ENCODE measurements around the gene ASIC4. TPM values are rescaled to one million over a fixed set of nuclear protein-coding genes. Genes with fewer than 3 reads are reported as not detected.

ASIC4 gene
- total and polyA plus RNA-seq, 9 of the 15 experiments (the other 6 are each of a cell fraction or from before 2014, with no cell fraction given) = 0.07 to 19.2 (median 4.8) TPM

GRCh38 chr2:219543596-219544358 lies 29.5 kb downstream of the ASIC4 start, which contains the start of the genes CHPF and TMEM198 (continued):
- TF ChIP-seq CXXC5 (CRISPR knock-in tag; IDR thresholded peaks at IDR 0.05) (peak; percentile 80), ARID2 (IDR thresholded peaks at IDR 0.05) (no peak), ZBTB9 (CRISPR knock-in tag; IDR thresholded peaks at IDR 0.05) (no peak), ZNF79 (CRISPR knock-in tag; IDR thresholded peaks at IDR 0.05; ENCODE audit: low read depth) (no peak), ZSCAN32 (CRISPR knock-in tag; IDR thresholded peaks at IDR 0.05) (no peak), PTBP1 (IDR thresholded peaks at IDR 0.05; ENCODE audit: low read depth, low read length) (no peak), ATF2 (CRISPR knock-in tag; IDR thresholded peaks at IDR 0.05) (peak; percentile 63; the same call in 1 of the 2 replicates), POLR2A (conservative IDR thresholded peaks at IDR 0.05) (0 out of 2 replicates have a peak, but pooled peaks have one; percentile 52), CREB5 (CRISPR knock-in tag; IDR thresholded peaks at IDR 0.05) (no peak), CBX2 (IDR thresholded peaks at IDR 0.05; ENCODE audit: insufficient read depth, low read length, poor library complexity, severe bottlenecking) (no peak), ELF1 (tag; IDR thresholded peaks at IDR 0.05) (peak; percentile 86), DACH1 (IDR thresholded peaks at IDR 0.05; ENCODE audit: partially characterized antibody) (no peak), USF2 (CRISPR knock-in tag; IDR thresholded peaks at IDR 0.05) (no peak), GTF2A2 (tag; IDR thresholded peaks at IDR 0.05) (no peak), TARDBP (IDR thresholded peaks at IDR 0.05) (no peak), YBX1 (IDR thresholded peaks at IDR 0.05) (no peak), PREB (CRISPR knock-in tag; IDR thresholded peaks at IDR 0.05) (no peak)
- TF ChIP-seq, protein P1, sequence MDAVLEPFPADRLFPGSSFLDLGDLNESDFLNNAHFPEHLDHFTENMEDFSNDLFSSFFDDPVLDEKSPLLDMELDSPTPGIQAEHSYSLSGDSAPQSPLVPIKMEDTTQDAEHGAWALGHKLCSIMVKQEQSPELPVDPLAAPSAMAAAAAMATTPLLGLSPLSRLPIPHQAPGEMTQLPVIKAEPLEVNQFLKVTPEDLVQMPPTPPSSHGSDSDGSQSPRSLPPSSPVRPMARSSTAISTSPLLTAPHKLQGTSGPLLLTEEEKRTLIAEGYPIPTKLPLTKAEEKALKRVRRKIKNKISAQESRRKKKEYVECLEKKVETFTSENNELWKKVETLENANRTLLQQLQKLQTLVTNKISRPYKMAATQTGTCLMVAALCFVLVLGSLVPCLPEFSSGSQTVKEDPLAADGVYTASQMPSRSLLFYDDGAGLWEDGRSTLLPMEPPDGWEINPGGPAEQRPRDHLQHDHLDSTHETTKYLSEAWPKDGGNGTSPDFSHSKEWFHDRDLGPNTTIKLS (IDR thresholded peaks at IDR 0.05; ENCODE audit: borderline replicate concordance, low read depth) = peak; percentile 79; the same call in 1 of the 2 replicates
- TF ChIP-seq, protein P2, sequence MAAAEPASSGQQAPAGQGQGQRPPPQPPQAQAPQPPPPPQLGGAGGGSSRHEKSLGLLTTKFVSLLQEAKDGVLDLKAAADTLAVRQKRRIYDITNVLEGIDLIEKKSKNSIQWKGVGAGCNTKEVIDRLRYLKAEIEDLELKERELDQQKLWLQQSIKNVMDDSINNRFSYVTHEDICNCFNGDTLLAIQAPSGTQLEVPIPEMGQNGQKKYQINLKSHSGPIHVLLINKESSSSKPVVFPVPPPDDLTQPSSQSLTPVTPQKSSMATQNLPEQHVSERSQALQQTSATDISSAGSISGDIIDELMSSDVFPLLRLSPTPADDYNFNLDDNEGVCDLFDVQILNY (CRISPR knock-in tag; IDR thresholded peaks at IDR 0.05) = no peak

All from K562 (cell line).